GM19438 (cell line): ENCODE results near the gene CNTRL.

Source experiments
- ATAC-seq: cut with Tn5 transposase; IDR thresholded peaks from one replicate; pipeline ENCODE4 v1.9.1; 2021; ENCODE audit warnings: low read depth; ENCODE audit not compliant: unreplicated experiment

Gene CNTRL

DNA sequence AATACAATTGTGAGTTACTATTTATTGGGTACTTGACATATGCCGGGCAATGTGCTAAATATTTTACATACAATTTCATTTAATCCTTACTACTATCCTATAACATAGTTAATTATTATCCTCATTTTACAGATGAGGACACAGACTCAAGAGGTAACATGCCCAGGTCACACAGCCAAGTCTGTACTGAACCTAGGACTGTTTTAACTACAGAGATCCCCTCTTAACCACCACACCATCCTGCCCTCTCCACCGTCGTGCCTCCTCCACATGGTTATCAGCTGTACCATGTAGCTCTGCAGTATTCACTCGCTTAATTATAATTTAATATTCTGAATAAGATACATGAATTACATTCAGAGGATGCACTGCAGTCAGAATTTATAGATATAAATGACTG, 121.6 kb downstream of the CNTRL start:
- ATAC-seq: peak; percentile 46

DNA sequence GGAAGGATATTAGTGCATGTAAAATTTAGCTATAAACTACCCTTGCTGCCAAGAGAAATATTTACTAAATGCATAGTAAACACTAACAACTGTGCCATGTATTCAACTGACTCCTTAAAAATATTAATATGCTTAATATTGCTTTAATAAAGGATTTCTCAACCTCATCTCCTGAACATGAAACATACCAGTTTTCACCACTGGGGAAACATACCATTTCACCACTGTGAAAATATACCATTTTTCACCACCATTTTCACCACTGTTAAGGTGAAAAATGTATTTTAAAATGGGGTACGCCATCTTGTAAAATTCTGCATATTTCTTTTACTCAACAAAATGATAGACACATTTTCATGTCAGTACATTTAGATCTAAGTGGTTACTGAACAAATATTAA, 122.4 kb downstream of the CNTRL start:
- no peak for ATAC-seq

DNA sequence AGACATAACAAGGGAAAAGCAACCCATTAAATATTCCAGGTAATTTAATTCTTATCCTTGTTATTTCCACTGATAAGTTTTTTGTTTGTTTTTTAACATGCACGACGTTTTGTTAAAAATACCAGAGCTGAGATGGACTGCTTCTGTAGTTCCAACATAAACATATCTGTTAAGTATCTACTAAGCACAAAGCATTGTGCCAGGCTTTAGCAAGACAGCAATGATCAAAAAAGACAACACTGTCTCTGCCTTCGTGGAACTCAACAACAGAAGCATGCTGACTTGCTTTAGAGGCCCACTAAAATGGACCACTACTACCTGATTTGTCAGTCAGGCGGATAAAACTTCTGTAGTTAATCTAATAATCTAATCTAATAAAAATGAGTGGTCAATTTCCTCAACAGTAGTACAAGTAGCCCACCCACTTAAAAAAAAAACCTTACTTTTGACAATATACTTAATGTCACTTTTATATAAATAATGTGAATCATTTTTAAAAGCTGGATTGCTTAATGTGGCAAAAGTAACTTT, 123.8 kb downstream of the CNTRL start:
- ATAC-seq: no peak

DNA sequence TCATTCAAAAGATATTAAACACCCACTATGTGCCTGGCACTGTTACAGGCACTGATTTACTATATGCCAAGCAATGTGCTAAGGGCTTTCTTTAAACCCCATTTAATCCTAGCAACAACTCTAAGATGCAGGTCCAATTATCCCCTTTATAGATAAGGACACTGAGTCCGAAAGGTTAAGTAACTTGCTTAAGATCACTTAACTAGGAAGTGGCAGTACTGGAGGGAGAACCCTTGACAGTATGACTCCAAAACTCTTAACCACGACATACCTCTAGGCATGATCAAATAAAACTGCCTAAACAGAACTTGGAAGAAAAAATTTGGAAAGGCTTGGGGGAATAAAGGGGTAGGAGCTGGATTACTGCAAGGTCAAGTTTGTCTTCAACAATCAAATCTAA, 125.2 kb downstream of the CNTRL start:
- no peak for ATAC-seq

DNA sequence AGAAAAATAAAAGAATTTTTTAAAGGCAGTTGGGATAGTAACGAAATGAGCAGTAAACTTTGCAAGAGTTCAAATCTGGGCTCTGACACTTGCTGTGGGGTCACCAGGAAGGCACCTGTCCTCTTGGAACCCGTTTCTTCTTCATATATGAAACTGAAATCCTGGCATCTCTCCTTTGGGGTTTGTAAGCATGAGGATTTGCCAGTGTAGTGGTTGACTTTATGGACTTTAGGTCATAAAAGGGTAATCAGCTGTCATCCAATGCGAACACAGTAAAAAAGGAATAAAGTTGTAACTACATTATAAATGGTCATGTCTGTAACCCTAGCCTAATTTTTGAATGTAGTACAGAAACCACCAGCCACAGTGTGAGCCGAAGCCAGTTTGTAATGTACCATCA, 125.6 kb downstream of the CNTRL start:
- ATAC-seq: no peak

DNA sequence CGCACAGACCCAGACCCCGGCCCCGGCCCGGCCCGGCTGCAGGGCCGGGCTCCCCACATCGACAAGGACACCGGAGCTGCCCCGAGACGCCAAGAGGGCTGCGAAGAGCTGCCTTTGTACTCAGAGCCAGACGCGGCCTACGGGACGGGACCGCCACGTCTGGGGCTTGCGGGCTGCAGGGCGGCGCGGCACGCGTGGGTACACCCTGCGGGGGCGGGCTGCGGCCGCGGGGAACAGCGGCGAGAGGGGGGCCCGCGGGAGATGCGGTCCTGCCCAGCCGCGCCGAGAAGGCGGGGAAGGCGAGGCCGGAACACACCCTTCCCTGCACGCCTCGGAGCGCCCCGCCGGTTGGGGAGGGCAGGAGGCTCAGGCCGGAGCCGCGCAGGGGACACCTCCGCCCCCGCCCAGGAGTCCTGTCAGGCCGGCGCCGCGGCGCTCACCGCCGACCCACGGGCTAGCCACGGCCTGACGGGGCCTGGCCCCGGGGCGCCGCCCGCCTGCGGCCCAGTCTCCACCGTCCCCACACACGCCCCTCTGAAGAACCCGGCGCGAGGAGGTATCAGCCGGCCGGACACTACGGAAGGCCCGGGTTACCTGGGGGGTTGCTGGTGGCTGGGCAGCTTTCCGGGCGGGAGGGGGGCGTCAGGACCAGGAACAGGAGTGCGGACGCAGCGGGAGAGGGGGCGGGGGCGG, 126.4 kb downstream of the CNTRL start:
- ATAC-seq: peak; percentile 12

DNA sequence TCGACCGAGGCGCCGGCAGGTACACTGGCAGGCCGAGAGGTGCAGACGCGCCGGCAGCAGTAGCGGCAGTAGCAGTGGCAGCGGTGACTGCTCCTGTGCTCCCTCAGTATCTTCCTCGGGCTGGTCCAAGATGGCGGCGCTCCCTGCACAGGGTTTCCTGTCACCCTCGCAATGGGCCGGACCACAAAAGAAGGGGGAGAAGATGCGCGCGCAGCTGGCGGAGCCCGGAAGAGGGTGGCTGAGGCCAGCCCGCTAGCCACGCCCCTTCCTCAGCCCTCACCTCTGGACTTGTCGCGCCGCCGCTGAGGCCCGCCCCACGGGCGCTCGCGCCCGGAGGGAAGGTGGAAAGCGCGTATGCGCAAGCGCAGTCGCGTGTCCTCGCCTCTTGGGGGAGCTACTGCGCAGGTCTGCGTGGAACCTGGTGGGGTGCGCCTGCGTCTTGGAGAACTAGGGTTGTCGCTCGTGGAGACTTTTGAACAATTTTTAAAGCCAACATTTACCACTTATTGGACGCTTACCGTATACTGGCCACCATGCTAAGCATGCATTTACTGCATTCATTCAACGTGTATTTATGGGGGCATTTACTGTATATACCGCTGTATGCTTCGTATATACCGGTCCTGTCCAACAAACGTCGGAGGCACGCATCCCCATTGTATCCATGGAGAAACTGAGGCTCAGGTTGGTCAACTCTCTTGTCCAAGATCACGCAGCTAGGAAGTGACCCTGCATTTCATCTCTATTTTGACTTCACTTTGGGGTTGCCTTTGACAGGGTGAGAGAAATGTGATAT, 127.2 kb downstream of the CNTRL start, which contains the start of gene RAB14:
Gene RAB14 (minus strand): TSS at position 132 of the 796 bp plus-strand sequence. CDS start 8,457 bp downstream, outside the sequence.
- peak; percentile 81 for ATAC-seq

DNA sequence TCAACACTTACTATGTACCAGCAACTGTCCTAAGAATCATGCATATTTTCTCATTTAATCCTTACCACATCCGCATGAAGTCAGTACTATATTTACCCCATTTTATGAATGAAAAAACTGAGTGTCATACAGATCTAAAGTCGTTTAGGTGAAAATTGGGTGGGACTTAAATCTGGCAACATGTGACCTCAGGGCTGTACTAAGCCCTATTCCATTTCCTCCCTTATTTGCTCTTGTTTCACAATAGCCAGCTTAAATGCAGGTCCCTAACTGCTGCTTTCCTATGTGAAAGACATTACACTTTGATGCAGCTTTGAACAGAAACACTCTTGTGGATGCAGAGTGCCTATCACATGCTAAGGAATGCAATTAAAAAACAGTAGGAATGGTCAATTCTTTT, 129.4 kb downstream of the CNTRL start:
- no peak for ATAC-seq

DNA sequence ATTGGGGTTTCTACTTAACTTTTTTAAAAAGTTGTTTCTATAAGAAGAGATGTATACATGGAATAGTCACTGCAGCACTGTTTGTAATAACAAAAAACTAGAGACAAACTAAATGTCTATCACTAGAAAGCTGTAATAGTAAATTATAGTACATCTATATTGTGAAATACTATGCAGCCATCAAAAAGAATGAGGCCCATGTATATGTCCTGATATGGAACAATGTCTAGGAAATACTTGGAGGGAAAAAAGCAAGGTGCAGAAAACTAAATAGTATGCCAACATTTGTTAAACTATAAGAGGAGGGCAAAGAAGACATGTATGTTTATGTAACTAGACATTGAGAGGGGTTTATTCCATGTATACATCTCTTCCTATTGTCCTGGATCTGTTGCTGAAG, 129.9 kb downstream of the CNTRL start:
- no peak for ATAC-seq

DNA sequence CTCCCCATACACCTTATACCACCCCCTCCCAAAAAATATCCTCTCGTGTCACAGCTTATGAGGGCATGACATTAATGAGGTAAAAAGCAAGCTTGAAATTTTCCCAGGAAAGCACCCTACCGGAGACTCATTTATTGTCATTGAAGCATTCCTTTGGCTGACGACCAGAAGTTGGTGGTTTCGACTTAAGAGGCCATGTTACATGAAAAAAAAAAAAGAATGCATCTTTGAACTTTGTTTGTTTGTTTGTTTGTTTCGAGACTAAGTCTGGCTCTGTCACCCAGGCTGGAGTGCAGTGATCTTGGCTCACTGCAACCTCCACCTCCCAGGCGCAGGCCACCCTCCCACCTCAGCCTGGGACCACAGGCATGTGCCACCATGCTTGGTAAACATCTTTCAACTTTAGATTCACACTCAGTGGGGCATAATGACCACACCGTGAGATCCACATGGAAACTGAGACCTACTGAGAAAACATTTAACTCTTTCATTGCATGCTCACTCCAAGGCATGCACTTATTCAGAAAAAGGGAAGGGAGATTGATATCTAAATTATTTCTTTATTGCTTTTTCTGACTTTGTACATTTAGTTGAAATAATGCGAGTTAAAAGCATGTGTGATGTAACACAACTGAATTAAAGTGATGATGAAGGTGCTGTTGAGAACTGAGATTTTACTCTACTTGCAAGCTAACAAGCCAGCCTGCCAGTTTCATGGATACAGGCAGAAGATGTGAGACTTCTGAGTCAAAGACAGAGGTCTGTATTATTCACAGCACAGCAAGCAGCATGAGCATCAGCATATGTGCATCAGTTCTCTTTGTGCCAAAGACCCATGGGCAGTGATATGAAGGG, 132.0 kb downstream of the CNTRL start:
- ATAC-seq: no peak

DNA sequence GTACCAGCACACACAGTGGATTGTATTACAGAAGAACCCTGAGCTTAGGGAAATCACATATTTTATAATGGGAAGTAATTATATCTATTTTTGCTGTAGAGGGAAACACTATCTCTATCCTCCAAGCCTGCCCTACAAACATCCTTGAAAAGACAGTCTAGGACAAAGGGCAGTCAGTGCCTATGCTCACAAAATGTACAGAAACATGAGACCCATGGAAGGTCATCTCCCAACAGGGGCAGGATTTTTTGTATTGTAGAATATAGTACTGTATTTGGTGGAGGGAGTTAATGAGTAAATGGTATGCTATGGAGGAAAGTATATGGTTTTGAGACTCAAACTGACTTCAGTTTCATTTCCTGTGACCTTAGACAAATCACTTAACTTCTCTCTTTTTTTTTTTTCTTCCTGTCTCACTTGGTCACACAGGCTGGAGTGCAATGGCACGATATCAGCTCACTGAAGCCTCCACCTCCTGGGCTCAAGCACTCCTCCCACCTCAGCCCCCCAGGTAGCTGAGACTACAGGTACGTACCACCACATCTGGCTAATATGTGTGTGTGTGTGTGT, 132.7 kb downstream of the CNTRL start:
- peak; percentile 85 for ATAC-seq

DNA sequence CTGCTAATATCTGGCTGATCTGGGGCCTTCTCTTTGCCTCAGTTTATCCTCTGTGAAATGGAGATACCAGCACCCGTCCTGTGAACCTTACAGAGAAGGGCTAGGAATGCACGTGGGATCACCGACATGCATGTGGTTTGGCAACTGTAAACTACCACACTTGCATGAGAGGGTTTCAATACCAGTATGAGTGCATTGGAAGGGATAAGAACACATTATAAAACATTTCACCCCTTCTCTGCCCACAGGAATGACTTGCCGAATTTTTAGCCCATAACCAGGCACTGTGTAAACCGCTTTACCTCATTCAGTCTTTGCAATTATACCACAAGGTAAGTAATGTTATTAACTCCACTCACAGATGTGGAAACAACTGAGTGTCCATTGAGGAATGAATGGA, 135.8 kb downstream of the CNTRL start:
- no peak for ATAC-seq

DNA sequence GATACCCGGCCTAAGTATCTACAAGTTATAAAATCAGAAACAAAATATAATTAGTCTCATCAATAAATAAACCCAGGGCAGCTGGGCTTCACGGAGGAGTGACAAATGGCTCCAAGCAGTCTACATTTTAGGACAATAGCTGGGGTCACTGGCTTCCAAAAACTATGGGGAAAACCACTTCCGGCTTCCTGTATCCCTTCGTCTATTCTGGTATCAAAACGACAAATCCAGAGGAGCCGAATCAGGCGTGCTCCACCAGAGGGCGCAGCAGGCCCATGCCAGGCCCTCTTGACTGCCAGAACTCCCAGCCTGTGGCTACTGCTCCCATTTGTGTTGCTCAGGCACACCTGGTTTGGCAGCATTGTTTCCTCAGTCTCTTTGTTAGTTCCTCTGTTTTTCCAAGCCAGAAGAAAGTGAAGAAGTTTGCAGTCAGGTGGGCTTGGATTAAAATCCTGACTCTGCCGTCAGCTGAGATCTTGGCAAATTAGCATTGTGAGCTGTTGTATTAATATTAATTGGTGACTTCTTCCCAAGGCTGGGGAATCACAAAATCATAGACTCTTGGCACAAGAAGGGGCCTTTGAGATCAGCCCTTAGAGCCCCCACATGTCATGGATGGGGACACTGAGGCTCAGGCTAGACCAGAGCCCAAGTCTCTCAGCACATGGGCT, 138.5 kb downstream of the CNTRL start:
- no peak for ATAC-seq

DNA sequence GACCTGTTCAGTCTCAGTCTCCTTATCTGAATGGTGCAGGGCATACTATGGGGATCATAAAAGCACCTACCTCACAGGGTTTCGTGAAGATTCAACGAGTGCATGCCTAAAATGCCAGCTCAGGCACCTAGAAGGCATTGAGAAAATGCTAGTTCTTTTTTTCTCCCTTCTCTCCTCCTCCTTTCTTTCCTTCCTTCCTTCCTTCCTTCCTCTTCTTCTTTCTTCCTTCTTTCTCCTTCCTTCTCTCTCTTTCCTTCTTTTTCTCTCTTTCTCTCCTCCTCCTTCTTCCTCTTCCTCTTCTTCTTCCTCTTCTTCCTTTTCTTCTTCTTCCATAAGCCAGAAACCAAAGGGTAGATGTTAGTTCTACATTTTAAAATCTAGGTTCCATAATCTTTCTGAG, 139.2 kb downstream of the CNTRL start:
- ATAC-seq: no peak

DNA sequence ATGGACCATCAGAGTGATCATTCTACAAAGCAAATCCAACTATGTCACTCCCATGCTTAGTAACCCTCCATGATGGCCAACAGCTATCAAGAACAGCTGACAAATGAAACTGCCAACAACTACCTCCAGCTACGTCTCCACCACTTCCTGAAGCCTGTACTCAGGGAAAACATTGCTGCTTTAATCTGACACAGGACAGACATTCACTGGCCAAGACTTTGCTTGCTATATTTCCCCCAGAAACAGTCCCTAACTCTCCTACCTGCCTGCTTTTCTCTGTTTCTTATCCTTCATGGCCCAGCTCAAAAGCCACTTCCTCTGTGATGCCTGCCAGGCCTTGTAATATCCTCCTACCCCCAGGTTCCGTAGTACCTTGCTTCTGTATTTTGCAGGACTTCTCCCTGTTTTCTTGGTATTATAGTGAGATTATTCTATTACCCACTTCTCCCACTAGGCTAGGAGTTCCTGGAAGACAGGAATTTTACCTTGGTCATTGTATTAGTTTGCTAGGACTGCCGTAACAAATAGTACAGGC, 141.6 kb downstream of the CNTRL start:
- no peak for ATAC-seq

DNA sequence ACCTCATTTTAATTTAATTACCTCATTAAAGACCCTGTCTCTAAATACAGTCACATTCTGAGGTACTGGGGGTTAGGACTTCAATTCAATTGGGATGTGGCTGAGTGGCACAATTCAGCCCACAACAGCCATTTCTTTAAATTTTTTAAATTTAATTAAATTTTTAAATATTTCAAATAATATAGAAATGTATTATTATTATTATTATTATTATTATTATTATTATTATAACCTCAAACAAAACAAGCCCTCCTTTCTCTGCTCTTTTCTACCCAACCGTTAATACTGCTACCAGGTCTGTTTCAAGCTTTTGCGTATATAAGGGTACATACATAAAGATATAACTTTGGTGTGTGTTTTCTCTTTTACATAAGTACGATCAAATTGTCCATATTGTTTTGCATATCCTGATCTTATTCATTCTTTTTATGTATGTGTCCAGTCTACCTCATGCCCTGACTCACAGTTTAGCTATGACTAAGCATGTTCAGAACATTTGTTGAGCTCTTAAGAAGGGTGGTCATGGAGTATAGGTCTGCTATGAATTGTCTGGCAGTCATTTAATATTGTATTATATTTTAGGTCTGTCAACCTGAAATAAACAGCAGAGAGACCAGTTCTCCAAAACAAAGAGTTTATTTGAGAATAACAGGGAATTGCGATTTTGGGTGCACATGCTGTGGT, 143.0 kb downstream of the CNTRL start:
- no peak for ATAC-seq

DNA sequence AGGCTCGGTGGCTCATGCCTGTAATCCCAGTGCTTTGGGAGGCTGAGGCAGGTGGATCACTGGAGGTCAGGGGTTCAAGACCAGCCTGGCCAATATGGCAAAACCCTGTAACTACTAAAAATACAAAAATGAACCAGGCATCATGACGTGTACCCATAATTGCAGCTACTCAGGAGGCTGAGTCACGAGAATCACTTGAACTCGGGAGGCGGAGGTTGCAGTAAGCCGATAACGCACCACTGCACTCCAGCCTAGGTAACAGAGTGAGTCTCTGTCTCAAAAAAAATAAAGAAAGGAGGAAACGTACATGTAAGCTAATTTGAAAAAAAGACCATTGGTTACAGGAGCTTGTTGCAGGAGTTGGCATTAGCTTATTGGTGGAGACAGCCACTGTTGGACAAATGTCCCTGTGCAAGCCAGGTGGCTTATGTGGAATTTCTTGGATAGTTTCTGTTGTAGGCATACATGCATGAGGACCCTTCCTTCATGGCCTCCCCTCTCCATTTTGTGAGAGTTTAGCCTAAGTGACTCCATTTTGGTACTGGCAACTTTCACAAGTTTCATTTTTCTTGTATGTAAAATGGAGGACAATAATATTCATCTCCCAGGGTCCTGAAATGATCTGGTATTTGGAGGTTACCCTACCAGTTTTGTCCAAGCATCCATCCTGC, 143.7 kb downstream of the CNTRL start:
- ATAC-seq: no peak

DNA sequence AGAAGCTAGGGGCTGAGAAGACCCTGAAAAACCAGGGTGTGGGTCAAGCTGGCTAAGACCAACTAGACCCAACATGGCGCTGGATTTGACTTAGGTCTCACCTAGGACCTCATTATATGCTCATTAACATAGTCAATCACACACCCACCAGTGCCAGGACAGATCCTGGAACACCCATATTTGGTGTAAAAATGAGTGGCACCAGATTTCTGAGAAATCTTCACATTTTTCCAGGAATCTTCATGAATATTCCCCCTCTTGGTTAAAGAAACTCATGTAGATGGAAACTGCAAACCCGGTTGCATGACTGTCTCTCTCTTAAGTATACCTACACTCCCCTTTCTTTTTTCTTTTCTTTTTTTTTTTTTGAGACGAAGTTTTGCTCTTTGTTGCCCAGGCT, 144.8 kb downstream of the CNTRL start:
- no peak for ATAC-seq
